K562 (cell line): ENCODE data around the gene SPON1. TPM values are rescaled to one million over a fixed set of nuclear protein-coding genes. Genes with fewer than 3 reads are reported as not detected.

Experiments
- ZNF318 ChIP-seq, 2 experiments: fragments of 450-650 bp; IDR thresholded peaks; 2 replicates each; pipeline ENCODE4 v1.6.1; 2016; ENCODE audit warnings: mild to moderate bottlenecking in 2 of 2, borderline replicate concordance in 1 of 2, low read depth in 1 of 2, moderate library complexity in 1 of 2
- polyA plus RNA-seq, 8 experiments: library from polyadenylated mRNA; depleted of rRNA in 4 of 8; stranded (reverse) in 5 of 8; unstranded in 3 of 8; fragments of >200 nt; fragmentation: Nextera tagmentation in 2 of 8; fragmentation: Illumina TruSeq in 1 of 8; extraction: Ambion mirVana in 2 of 8; extraction: Trizol in 1 of 8; gene quantifications; 2 replicates each; pipeline versions ENCODE4 v1.2.1 to v1.2.3, GENCODE V29; 2011 to 2014; ENCODE audit warnings: inconsistent platforms in 1 of 8, missing spikeins in 1 of 8
- total RNA-seq, 7 experiments: library from RNA; depleted of rRNA in 6 of 7; stranded (reverse); fragments of >200 nt in 6 of 7; fragmentation: Illumina TruSeq in 2 of 7; extraction: Trizol in 2 of 7; gene quantifications; 2 replicates each; pipeline versions ENCODE4 v1.2.1 to v1.2.3, GENCODE V29; 2011 to 2021; ENCODE audit warnings: low replicate concordance in 1 of 7

The SPON1 gene
- total and polyA plus RNA-seq, 9 of the 15 experiments (the other 6 are each of a cell fraction or from before 2014, with no cell fraction given), result 0.04 to 0.06 TPM; not detected in 7

GRCh38 chr11:14237444-14237961 is 275.0 kb downstream of the SPON1 start (continued):
- no peak for TF ChIP-seq ZNF318 (IDR thresholded peaks at IDR 0.05; ENCODE audit: borderline replicate concordance in 1 of 2, low read depth in 1 of 2)
